ENCODE data around the gene GAS7. TPM values are rescaled to one million over a fixed set of nuclear protein-coding genes. Genes with fewer than 3 reads are reported as not detected.

Gene GAS7
- total RNA-seq (2014; rRNA removed; shearing (Covaris generic)), result 18.1 and 20.3 TPM in 2 replicates

- peak; percentile 35 for DNase-seq (ENCODE audit: low read depth)
Measured at GRCh38 chr17:10198509-10199249, at the start of gene GAS7. TSS of gene GAS7 (minus strand) at chr17:10198606.

GRCh38 chr17:10247810-10248209 is 49.4 kb upstream of the GAS7 start:
- DNase-seq (ENCODE audit: low read depth), result peak; percentile 46

- DNase-seq (ENCODE audit: low read depth), result peak; percentile 86
Measured at GRCh38 chr17:10243883-10244844, 45.8 kb upstream of the GAS7 start.

- DNase-seq (ENCODE audit: low read depth), result no peak
Measured at GRCh38 chr17:10241781-10242180, 43.4 kb upstream of the GAS7 start.

GRCh38 chr17:10238661-10239060 is 40.3 kb upstream of the GAS7 start:
- no peak for DNase-seq (ENCODE audit: low read depth)

- DNase-seq (ENCODE audit: low read depth), result no peak
Measured at GRCh38 chr17:10234033-10234432, 35.6 kb upstream of the GAS7 start.

- DNase-seq (ENCODE audit: low read depth), result no peak
Measured at GRCh38 chr17:10233161-10233560, 34.8 kb upstream of the GAS7 start.

GRCh38 chr17:10229181-10229580 is 30.8 kb upstream of the GAS7 start:
- DNase-seq (ENCODE audit: low read depth), result peak; percentile 25

- DNase-seq (ENCODE audit: low read depth), result peak; percentile 26
Measured at GRCh38 chr17:10226930-10227695, 28.7 kb upstream of the GAS7 start.

GRCh38 chr17:10224582-10225195 is 26.3 kb upstream of the GAS7 start:
- no peak for DNase-seq (ENCODE audit: low read depth)

GRCh38 chr17:10219193-10219592 is 20.8 kb upstream of the GAS7 start:
- no peak for DNase-seq (ENCODE audit: low read depth)

- DNase-seq (ENCODE audit: low read depth), result peak; percentile 47
Measured at GRCh38 chr17:10217916-10218315, 19.5 kb upstream of the GAS7 start.

- DNase-seq (ENCODE audit: low read depth), result no peak
Measured at GRCh38 chr17:10216213-10216938, 18.0 kb upstream of the GAS7 start.

- DNase-seq (ENCODE audit: low read depth), result no peak
Measured at GRCh38 chr17:10215286-10215685, 16.9 kb upstream of the GAS7 start.

- no peak for DNase-seq (ENCODE audit: low read depth)
Measured at GRCh38 chr17:10211666-10212065, 13.3 kb upstream of the GAS7 start.

- no peak for DNase-seq (ENCODE audit: low read depth)
Measured at GRCh38 chr17:10210151-10210574, 11.8 kb upstream of the GAS7 start.

- no peak for DNase-seq (ENCODE audit: low read depth)
Measured at GRCh38 chr17:10208604-10209193, 10.3 kb upstream of the GAS7 start.

GRCh38 chr17:10207153-10207552 is 8.7 kb upstream of the GAS7 start:
- no peak for DNase-seq (ENCODE audit: low read depth)

GRCh38 chr17:10205549-10206185 is 7.3 kb upstream of the GAS7 start:
- DNase-seq (ENCODE audit: low read depth), result no peak

GRCh38 chr17:10201680-10202079 is 3.3 kb upstream of the GAS7 start:
- DNase-seq (ENCODE audit: low read depth), result no peak

Measured in RPMI7951 (cell line).